GM18505 (cell line): ENCODE data around the gene SLC7A4.
"Not testable (repeated sequence)": the region's sequence is repeated elsewhere in the genome, so short reads cannot be mapped to it uniquely, and the experiment has no call there.

Experiments
- ATAC-seq: cut with Tn5 transposase; IDR thresholded peaks from one replicate; pipeline ENCODE4 v1.9.1; 2021; ENCODE audit not compliant: unreplicated experiment
- POLR2A ChIP-seq: IDR thresholded peaks from 4 replicates; pipeline ENCODE4 v1.6.1; 2011; ENCODE audit warnings: borderline replicate concordance; ENCODE audit not compliant: insufficient read depth, insufficient read length; ENCODE audit errors: extremely low read depth

SLC7A4 gene

DNA sequence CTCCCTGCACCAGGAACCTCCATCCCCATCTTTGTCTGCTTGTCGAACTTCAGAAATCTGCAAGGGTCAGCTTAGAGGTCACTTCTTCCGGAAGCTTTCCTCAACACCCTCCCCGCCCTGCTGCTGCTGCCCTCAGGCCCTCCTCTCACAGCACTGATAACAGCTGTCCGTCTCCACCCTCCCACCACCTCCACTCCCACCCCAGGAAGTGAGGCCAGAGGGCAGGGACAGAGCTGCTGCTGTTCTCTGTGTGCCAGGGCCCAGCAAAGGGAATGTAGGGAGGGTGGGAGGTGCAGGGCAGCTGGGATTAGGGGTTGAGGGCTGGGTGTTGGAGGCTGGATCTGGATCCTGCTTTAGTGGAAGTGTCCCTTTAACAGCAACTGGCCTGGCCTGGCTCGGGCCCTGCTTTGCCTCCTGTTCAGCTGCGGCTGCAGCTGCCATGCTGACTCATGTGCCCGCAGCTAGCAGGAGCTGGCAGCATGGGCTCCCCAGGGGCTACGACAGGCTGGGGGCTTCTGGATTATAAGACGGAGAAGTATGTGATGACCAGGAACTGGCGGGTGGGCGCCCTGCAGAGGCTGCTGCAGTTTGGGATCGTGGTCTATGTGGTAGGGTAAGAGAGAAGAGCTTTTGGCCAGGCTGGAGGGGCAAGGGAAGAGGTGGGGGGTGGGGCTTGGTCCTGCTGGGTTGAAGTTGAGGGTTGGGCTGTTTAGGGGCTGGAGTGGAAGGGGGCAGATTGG lies 17.5 kb downstream of the SLC7A4 start, which contains the start of gene P2RX6:
Gene P2RX6 (plus strand): TSS at position 440 of the 740 bp plus-strand sequence. CDS start 10 bp downstream, at position 450.
- TF ChIP-seq POLR2A = no peak
- ATAC-seq = no peak

GRCh38 chr22:21014202-21014725 lies 18.1 kb downstream of the SLC7A4 start:
- ATAC-seq = peak; percentile 78
- no peak for TF ChIP-seq POLR2A

- ATAC-seq = no peak
- no peak for TF ChIP-seq POLR2A
Measured at GRCh38 chr22:21013657-21014201, 18.6 kb downstream of the SLC7A4 start.

DNA sequence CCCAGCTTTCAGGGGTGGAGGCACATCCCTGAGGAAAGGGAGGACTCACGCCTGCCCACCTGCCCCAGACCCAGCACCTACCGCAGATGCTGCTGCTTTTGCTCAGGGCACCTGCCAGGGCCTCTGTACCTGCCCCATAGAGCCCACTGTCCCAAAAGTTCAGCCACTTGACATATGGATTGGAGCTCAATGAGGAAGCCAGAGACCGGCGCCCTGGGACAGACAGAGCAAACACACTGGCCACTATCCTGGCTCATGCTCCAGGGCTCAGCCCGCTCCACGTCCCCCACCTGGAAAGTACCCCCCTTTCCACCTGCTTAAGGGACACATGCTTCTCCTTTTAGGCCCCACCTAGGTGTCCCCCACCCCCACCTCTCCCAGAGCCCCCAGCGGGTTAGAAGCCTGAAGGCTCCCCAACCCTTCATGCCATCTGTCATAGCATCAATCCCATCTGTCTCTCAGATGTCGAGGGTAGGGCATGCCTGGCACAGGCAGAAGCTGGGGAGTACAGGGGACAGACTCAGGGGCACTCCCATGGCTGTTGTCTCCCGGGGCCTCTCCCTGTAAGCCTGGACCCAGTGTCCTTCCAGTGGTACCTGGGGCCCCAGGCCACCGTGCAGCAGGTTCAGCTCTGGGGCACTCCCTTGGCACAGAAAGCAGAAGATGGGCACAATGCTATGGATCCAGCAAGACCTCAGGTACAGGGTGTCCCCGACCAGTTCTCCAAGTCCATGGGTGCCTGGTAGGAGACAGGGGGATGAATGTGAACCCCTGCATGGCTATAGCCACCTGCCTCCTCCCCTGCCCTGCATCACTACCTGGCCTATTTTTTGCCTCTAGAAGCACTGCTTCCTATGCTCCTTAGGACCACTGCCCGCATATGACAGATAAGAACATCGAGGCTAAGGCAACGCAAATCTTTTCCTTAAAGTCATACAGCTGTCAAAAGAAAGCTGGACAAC lies 19.6 kb downstream of the SLC7A4 start:
- ATAC-seq = no peak

DNA sequence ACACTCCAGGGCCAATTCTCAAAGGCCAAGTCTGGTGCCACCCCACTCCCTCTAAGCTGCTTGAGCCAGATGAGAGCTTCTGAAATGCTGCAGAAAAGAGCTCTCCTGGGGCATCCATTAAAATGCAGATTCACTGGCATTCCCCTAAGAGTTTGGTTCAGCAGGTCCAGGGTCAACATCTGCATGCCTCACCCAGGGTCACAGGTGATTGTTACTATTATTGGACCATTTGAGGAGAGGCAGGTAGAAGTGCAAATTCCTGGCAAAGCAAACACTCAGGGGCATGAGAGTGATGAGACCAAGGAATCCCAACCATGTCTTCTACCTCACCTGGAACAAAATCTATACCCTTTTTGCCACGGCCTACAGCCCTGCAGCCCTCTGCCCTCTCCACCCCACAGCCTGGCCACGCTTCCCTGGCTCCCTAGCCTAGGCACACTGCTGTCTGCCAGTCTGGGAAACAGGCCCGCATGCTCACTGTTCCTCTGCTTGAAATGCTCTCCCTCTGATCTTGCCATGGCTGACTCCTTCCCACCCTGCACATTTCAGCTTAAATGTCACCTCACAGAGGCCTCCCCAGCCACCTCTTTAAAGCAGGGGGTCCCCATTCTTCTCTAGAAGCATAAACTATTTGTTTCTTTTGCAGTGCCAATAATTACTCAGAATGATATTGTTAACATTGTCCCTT lies 21.8 kb downstream of the SLC7A4 start:
- no peak for ATAC-seq
- TF ChIP-seq POLR2A = no peak

More for the DNA sequence above, 19.6 kb downstream of the SLC7A4 start:
- TF ChIP-seq POLR2A = no peak

- no peak for TF ChIP-seq POLR2A
- ATAC-seq = no peak
Measured at GRCh38 chr22:21009638-21010425, 22.5 kb downstream of the SLC7A4 start.

DNA sequence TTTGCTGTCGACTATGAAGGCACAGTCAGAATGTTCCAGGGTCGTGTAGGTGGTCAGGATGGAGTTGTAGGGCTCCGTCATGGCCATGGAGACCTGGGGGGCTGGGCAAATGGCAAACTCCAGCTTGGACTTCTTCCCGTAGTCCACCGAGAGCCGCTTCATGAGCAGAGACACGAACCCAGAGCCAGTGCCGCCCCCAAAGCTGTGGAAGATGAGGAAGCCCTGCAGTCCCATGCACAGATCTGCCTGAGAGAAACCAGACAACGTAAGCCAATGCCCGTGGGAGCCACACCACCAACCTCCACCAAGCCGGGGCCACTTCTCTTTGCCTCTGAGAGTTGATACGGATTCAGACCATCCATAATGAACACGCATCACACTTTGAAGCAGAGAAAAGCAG lies 23.2 kb downstream of the SLC7A4 start:
- ATAC-seq = not testable (repeated sequence)

DNA sequence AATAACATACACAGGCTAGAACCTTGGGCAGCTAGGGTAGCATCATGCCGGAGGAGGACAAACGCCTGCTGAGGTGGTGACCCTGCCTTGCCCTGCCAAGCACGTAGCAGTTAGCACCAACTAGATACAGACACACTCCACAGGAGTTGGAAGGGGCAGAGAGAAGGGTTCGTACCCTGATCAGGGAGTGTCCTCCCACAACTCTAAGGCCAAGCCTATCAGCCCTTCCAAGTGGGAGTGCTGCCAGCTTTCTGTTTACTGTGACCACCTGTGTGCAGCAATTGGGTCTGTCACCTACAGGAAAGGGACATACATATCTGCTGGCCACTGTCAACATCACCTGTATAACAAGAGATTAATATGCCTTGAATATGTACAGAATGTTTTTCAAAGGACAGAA lies 28.6 kb downstream of the SLC7A4 start:
- ATAC-seq = no peak
- no peak for TF ChIP-seq POLR2A

GRCh38 chr22:21001601-21002325 lies 30.6 kb downstream of the SLC7A4 start, which contains the start of gene THAP7:
Gene THAP7, minus strand, starts transcription at chr22:21002118. Its CDS starts 207 bp downstream, at chr22:21001911.
- peak; percentile 83 for ATAC-seq
- TF ChIP-seq POLR2A = peak; percentile 93

- TF ChIP-seq POLR2A = no peak
- peak; percentile 15 for ATAC-seq
Measured at GRCh38 chr22:21000987-21001600, 31.3 kb downstream of the SLC7A4 start.
